GM21360 (cell line): ENCODE data around the gene CGRRF1.

Source experiments
- ATAC-seq: cut with Tn5 transposase; IDR thresholded peaks from one replicate; pipeline ENCODE4 v1.9.1; 2021; ENCODE audit warnings: mild to moderate bottlenecking, moderate library complexity; ENCODE audit not compliant: unreplicated experiment

The CGRRF1 gene

DNA sequence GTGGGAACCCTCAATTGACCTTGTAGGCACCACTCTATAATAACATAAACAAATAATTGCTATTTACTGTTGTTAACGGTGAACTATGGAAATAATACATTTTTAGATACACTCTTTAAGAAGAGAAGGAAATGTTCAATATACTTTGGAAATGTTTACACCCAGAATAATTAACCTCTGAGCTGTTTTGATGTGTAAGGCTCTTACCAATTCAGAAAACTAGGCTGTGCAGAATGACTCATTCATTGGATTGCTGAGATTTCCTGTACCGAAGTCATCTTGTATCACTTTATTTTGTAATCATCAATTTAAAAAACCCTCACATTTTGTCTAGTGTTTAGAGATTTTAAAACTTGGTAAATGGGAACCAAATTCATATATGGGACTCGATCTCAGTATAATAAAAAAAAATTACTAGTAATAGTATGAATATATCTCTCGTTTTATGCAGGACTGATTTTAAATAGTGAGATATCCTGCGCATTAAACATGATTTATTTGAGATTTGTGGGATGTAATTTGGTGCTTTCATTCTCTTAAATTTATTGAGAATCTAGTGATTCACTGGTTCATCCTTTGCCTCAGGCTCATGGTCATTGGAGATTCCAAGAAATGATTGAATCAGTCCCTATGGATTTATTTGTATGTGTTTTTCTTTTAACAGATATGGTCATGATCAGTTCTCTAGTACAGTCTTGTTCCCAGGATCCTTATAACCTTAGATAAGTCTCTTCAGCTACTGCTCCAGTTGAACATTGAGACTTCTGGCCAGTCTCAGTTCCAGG, 61.1 kb downstream of the CGRRF1 start:
- no peak for ATAC-seq

- ATAC-seq, result no peak
These were observed 62.6 kb downstream of the CGRRF1 start for GRCh38 chr14:54572316-54572715.

- ATAC-seq, result no peak
These were observed 64.8 kb downstream of the CGRRF1 start for GRCh38 chr14:54574528-54574927.

DNA sequence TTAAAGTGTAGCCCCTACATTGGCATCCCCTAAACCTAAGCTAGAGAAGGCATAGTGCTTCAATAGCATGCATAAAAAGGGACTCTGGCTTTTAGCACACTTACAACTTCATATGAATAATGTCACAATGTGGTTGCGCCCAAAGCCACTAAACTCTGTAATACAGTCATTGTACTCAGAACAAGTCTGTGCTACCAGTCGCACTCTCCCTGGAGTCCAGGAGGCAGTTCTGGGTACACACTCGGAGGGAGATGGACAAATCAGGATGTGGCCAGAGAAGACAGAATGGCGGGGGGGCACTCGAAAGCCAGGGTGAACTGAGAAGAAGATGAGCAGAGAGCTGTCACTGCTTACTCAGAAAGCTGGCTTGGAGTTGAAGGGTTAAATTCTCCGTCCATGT, 67.8 kb downstream of the CGRRF1 start:
- ATAC-seq, result no peak

DNA sequence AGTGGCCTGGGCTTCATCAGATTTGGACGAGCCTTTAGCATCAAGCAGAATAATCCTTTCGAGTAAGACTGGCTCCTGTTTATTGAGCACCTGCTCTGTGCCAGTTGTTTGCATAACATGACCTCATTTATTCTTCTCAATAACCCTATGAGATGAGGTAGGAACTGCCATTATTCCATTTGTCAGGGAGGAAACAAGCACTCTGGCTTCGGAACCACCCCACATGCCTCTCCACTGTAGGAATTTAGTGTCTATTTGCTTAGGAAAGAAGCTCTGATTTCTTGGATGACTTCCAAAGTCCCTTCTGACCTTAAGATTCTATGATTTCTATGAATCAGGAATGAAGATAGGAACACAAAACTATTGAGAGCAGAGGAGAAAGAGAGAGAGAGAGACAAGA, 68.3 kb downstream of the CGRRF1 start:
- no peak for ATAC-seq

- ATAC-seq, result no peak
These were observed 69.9 kb downstream of the CGRRF1 start for GRCh38 chr14:54579621-54580020.

- ATAC-seq, result no peak
These were observed 71.2 kb downstream of the CGRRF1 start for GRCh38 chr14:54580933-54581332.

DNA sequence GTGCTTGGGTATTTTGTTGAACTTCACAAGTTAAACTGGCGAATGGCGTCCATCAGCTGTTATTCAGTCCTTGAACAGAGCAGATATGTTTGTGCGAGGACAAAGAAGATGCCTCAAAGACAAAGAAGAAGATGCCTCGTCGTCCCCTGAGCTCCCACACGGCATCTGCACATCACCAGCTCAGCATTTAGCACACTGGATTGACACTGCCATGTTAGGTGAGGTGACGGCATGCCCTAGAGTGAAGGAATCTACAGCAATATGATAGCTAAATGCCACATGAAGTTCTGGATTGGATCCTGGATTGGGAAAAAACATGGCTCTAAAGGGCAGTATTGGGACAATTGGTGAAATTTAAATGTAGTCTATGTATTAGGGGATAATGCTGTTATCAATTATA, 72.6 kb downstream of the CGRRF1 start:
- no peak for ATAC-seq

DNA sequence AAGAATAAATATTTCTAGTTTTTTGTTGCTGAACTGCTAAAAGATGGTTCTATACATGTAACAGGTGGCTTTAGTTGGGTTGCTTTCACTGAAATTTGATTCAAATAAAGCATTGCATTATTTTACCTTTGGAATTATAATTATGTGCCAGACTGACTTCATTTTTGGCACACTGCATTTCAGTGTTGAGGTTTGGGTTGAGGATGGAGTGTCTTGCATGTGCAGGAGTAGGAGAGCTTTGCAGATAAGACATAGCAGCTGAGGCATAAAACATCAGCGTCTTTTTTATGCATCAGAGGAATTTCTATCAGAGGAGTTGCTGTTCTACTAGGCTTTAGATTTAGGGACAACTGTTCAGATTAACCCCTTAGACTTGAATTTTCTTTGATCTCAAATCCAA, 74.4 kb downstream of the CGRRF1 start:
- ATAC-seq, result no peak

- ATAC-seq, result no peak
These were observed 75.5 kb downstream of the CGRRF1 start for GRCh38 chr14:54585214-54585613.
